Ectodermal cell (in vitro differentiated cells): ENCODE measurements around the gene ZNF555.
"Not testable (repeated sequence)": the region's sequence is repeated elsewhere in the genome, so short reads cannot be mapped to it uniquely, and the experiment has no call there.

Experiments used
- H3K27ac ChIP-seq: 2 replicates; pipeline ENCODE4 v1.7.0; 2013; ENCODE audit warnings: mild to moderate bottlenecking, low read depth, low read length; ENCODE audit not compliant: insufficient read depth, poor library complexity, severe bottlenecking
- H3K27me3 ChIP-seq: 2 replicates; pipeline ENCODE4 v1.7.0; 2013; ENCODE audit warnings: mild to moderate bottlenecking, low read length; ENCODE audit not compliant: insufficient read depth, control insufficient read depth, poor library complexity, severe bottlenecking
- H3K36me3 ChIP-seq: one replicate; pipeline ENCODE4 v1.7.0; 2013; ENCODE audit warnings: low read length; ENCODE audit not compliant: control insufficient read depth, insufficient read depth
- H3K4me1 ChIP-seq: one replicate; pipeline ENCODE4 v1.7.0; 2013; ENCODE audit warnings: low read length; ENCODE audit not compliant: control insufficient read depth, insufficient read depth
- H3K4me3 ChIP-seq: 2 replicates; pipeline ENCODE4 v1.7.0; 2013; ENCODE audit warnings: low read depth, low read length, control low read depth; ENCODE audit not compliant: insufficient read depth
- H3K9me3 ChIP-seq: 2 replicates; pipeline ENCODE4 v1.7.0; 2013; ENCODE audit warnings: mild to moderate bottlenecking, low read length, moderate library complexity; ENCODE audit not compliant: control insufficient read depth
- WGBS, 2 experiments: methylation state at CpG; one replicate each; pipeline ENCODE4 v1.1.7; 2013; ENCODE audit warnings: missing lambda C conversion rate in 2 of 2; 5-methylcytosine and 5-hydroxymethylcytosine counted together

The ZNF555 gene

GRCh38 chr19:2867025-2867991 is 26.0 kb downstream of the ZNF555 start, which contains the start of gene ZNF556:
TSS of gene ZNF556 (plus strand) at chr19:2867335. CDS start at chr19:2867422, 87 bp downstream.
- Histone ChIP-seq H3K4me1 (no peaks in the 10 kb centered on the region), H3K27me3 (no peaks in the 10 kb centered on the region), H3K9me3 (no peaks in the 10 kb centered on the region), H3K27ac (no peak within 1 kb of the TSS), H3K4me3 (no peak within 1 kb of the TSS), H3K36me3 (no peaks in the 10 kb centered on the region)
- 88 to 89% methylated on average over 35 to 36 of the region's 36 CpGs for WGBS, 2 experiments

- Histone ChIP-seq H3K9me3 (no peaks in the 10 kb centered on the region), H3K36me3 (no peaks in the 10 kb centered on the region), H3K27ac (no peak overlapping the region), H3K4me1 (no peaks in the 10 kb centered on the region), H3K27me3 (no peaks in the 10 kb centered on the region), H3K4me3 (no peak overlapping the region)
- 88 to 89% methylated on average over 10 of the region's 10 CpGs for WGBS, 2 experiments
These were observed 28.3 kb downstream of the ZNF555 start for GRCh38 chr19:2869618-2870017.

- WGBS, 2 experiments: 0% methylated on average over 1 of the region's 11 CpGs; no CpG with 5 or more reads in 1 of the 2 experiments
- H3K27ac ChIP-seq, H3K4me1 ChIP-seq, H3K27me3 ChIP-seq, H3K9me3 ChIP-seq, H3K4me3 ChIP-seq, H3K36me3 ChIP-seq: not testable (repeated sequence)
These were observed 30.9 kb downstream of the ZNF555 start for GRCh38 chr19:2872175-2872574.

GRCh38 chr19:2877398-2878331 is 36.4 kb downstream of the ZNF555 start:
- Histone ChIP-seq H3K4me1 (no peaks in the 10 kb centered on the region), H3K9me3 (peaks cover 6% of the 10 kb centered on the region), H3K27me3 (no peaks in the 10 kb centered on the region), H3K36me3 (no peaks in the 10 kb centered on the region), H3K4me3 (no peak overlapping the region), H3K27ac (no peak overlapping the region)
- WGBS, 2 experiments: 86 to 87% methylated on average over 32 of the region's 32 CpGs

GRCh38 chr19:2883686-2884439 is 42.6 kb downstream of the ZNF555 start:
- no peak overlapping the region for H3K4me3 ChIP-seq
- WGBS, 2 experiments: 88 to 89% methylated on average over 14 of the region's 14 CpGs
- H3K36me3 ChIP-seq: no peaks in the 10 kb centered on the region
- no peaks in the 10 kb centered on the region for H3K4me1 ChIP-seq
- no peak overlapping the region for H3K27ac ChIP-seq
- H3K9me3 ChIP-seq: peaks cover 6% of the 10 kb centered on the region
- no peaks in the 10 kb centered on the region for H3K27me3 ChIP-seq

GRCh38 chr19:2885736-2886135 is 44.5 kb downstream of the ZNF555 start:
- WGBS, 2 experiments: 87 to 89% methylated on average over 17 of the region's 17 CpGs
- Histone ChIP-seq H3K27ac (no peak overlapping the region), H3K27me3 (no peaks in the 10 kb centered on the region), H3K4me1 (no peaks in the 10 kb centered on the region), H3K9me3 (no peaks in the 10 kb centered on the region), H3K36me3 (no peaks in the 10 kb centered on the region), H3K4me3 (no peak overlapping the region)

GRCh38 chr19:2887391-2887914 is 46.2 kb downstream of the ZNF555 start:
- no peaks in the 10 kb centered on the region for H3K27me3 ChIP-seq
- H3K27ac ChIP-seq: no peak overlapping the region
- H3K4me1 ChIP-seq: no peaks in the 10 kb centered on the region
- H3K4me3 ChIP-seq: no peak overlapping the region
- H3K9me3 ChIP-seq: no peaks in the 10 kb centered on the region
- WGBS, 2 experiments: 38 to 42% methylated on average over 9 of the region's 9 CpGs
- H3K36me3 ChIP-seq: no peaks in the 10 kb centered on the region

GRCh38 chr19:2888731-2889224 is 47.5 kb downstream of the ZNF555 start:
- H3K4me1 ChIP-seq: no peaks in the 10 kb centered on the region
- WGBS, 2 experiments: 87% methylated on average over 37 of the region's 37 CpGs
- no peak overlapping the region for H3K4me3 ChIP-seq
- H3K27ac ChIP-seq: no peak overlapping the region
- no peaks in the 10 kb centered on the region for H3K27me3 ChIP-seq
- H3K36me3 ChIP-seq: no peaks in the 10 kb centered on the region
- no peaks in the 10 kb centered on the region for H3K9me3 ChIP-seq

GRCh38 chr19:2890531-2890930 is 49.3 kb downstream of the ZNF555 start:
- not testable (repeated sequence) for H3K4me1 ChIP-seq, H3K27ac ChIP-seq, H3K4me3 ChIP-seq, H3K9me3 ChIP-seq, H3K27me3 ChIP-seq, H3K36me3 ChIP-seq
- 90 to 91% methylated on average over 8 of the region's 8 CpGs for WGBS, 2 experiments
